ENCODE data around the gene CAP2.

The CAP2 gene

GRCh38 chr6:17418281-17419188 is 25.1 kb downstream of the CAP2 start:
- H3K27ac ChIP-seq: peak overlapping the region; percentile 32; the same call in 1 of the 2 replicates
- no peak for DNase-seq (ENCODE audit: low spot score)
- ChIA-PET CTCF (interaction anchor here (0.6 kb wide), 2 partner anchors 95 to 414 kb away, joined by 3 read pairs; no protein-coding TSS in a partner anchor), POLR2A (ENCODE audit: low non-redundant PET) (no interaction called here)
- no peak for TF ChIP-seq CTCF (conservative IDR thresholded peaks at IDR 0.05; ENCODE audit: low read depth)

GRCh38 chr6:17419189-17419575 is 25.8 kb downstream of the CAP2 start:
- no peak overlapping the region for H3K27ac ChIP-seq
- TF ChIP-seq CTCF (conservative IDR thresholded peaks at IDR 0.05; ENCODE audit: low read depth): no peak
- CTCF ChIA-PET: no interaction called here
- no peak for DNase-seq (ENCODE audit: low spot score)
- POLR2A ChIA-PET (ENCODE audit: low non-redundant PET): no interaction called here

- ChIA-PET CTCF (interaction anchor here (0.5 to 0.8 kb wide), 2 partner anchors 58 to 165 kb away, joined by 3 read pairs; no protein-coding TSS in a partner anchor), POLR2A (ENCODE audit: low non-redundant PET) (no interaction called here)
- TF ChIP-seq CTCF (conservative IDR thresholded peaks at IDR 0.05; ENCODE audit: low read depth): no peak
These were observed 27.0 kb downstream of the CAP2 start for GRCh38 chr6:17420368-17420767.

GRCh38 chr6:17421406-17421805 is 28.0 kb downstream of the CAP2 start:
- POLR2A ChIA-PET (ENCODE audit: low non-redundant PET): no interaction called here
- H3K27ac ChIP-seq: no peak overlapping the region
- TF ChIP-seq CTCF (conservative IDR thresholded peaks at IDR 0.05; ENCODE audit: low read depth): no peak
- CTCF ChIA-PET: interaction anchor here (0.6 kb wide), 1 partner anchor 9 kb away, joined by 3 read pairs; no protein-coding TSS in a partner anchor
- DNase-seq (ENCODE audit: low spot score): no peak

More at GRCh38 chr6:17420368-17420767, 27.0 kb downstream of the CAP2 start:
- DNase-seq (ENCODE audit: low spot score): no peak
- no peak overlapping the region for H3K27ac ChIP-seq

- H3K27ac ChIP-seq: no peak overlapping the region
- TF ChIP-seq CTCF (conservative IDR thresholded peaks at IDR 0.05; ENCODE audit: low read depth): no peak
- POLR2A ChIA-PET (ENCODE audit: low non-redundant PET): no interaction called here
- CTCF ChIA-PET: no interaction called here
- DNase-seq (ENCODE audit: low spot score): no peak
These were observed 29.6 kb downstream of the CAP2 start for GRCh38 chr6:17423026-17423425.

GRCh38 chr6:17427062-17427461 is 33.7 kb downstream of the CAP2 start:
- H3K27ac ChIP-seq: no peak overlapping the region
- CTCF ChIA-PET: no interaction called here

More at GRCh38 chr6:17427062-17427461, 33.7 kb downstream of the CAP2 start:
- TF ChIP-seq CTCF (conservative IDR thresholded peaks at IDR 0.05; ENCODE audit: low read depth): no peak
- no peak for DNase-seq (ENCODE audit: low spot score)
- POLR2A ChIA-PET (ENCODE audit: low non-redundant PET): interaction anchor here (0.6 kb wide), 1 partner anchor 34 kb away, joined by 4 read pairs; the partner anchor contains the start of gene CAP2

Data from RWPE1 (cell line).